ENCODE results near the gene DPP7.

DNA sequence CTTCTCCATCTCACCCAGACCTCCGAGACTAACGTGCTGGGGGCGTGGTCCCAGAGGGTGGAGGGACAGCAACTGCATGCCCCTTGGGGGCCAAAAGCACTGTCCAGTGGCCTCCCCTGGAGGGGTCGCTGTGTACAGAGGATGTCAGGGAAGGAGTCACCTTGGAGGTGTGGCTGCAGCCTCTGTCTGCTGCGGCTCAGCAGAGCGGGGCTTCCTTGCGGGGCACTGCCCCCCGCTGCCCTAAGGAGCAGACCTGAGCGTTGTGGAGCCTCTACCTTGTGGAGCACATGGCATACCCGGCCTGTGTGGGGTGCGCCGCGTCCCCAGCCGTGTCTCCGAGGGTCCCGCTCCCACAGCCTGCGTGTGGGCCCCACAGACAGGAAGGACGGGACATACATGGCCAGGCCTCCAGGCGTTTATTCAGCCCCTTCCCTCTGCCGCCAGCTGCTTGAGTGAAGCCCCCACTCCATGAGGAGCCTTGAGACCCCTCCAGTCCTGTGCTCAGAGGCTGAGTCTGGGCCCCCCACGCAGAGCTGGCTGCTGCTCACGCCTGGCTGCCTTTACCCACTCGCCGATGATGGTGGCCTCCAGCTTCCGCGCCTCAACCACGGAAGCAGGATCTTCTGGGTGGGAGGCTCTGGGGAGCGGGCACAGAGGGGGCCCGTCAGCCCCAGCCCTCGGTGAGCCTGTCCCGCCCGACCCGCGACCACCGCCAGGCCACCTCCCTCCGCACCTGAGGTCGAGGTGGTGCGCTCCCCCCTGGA, 4.2 kb downstream of the DPP7 start:
- TF ChIP-seq, protein P1, sequence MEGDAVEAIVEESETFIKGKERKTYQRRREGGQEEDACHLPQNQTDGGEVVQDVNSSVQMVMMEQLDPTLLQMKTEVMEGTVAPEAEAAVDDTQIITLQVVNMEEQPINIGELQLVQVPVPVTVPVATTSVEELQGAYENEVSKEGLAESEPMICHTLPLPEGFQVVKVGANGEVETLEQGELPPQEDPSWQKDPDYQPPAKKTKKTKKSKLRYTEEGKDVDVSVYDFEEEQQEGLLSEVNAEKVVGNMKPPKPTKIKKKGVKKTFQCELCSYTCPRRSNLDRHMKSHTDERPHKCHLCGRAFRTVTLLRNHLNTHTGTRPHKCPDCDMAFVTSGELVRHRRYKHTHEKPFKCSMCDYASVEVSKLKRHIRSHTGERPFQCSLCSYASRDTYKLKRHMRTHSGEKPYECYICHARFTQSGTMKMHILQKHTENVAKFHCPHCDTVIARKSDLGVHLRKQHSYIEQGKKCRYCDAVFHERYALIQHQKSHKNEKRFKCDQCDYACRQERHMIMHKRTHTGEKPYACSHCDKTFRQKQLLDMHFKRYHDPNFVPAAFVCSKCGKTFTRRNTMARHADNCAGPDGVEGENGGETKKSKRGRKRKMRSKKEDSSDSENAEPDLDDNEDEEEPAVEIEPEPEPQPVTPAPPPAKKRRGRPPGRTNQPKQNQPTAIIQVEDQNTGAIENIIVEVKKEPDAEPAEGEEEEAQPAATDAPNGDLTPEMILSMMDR (IDR thresholded peaks at IDR 0.05) = no peak
- no peak for TF ChIP-seq POLR2A (IDR thresholded peaks at IDR 0.05)

All from vagina (tissue), 2 donors.